ENCODE data around the gene MKS1. TPM values are rescaled to one million over a fixed set of nuclear protein-coding genes. Genes with fewer than 3 reads are reported as not detected.

The MKS1 gene
- total and polyA plus RNA-seq, 2 of the 8 experiments (the other 6 are each of a cell fraction or from before 2014, with no cell fraction given) = 12.0 to 21.7 TPM

DNA sequence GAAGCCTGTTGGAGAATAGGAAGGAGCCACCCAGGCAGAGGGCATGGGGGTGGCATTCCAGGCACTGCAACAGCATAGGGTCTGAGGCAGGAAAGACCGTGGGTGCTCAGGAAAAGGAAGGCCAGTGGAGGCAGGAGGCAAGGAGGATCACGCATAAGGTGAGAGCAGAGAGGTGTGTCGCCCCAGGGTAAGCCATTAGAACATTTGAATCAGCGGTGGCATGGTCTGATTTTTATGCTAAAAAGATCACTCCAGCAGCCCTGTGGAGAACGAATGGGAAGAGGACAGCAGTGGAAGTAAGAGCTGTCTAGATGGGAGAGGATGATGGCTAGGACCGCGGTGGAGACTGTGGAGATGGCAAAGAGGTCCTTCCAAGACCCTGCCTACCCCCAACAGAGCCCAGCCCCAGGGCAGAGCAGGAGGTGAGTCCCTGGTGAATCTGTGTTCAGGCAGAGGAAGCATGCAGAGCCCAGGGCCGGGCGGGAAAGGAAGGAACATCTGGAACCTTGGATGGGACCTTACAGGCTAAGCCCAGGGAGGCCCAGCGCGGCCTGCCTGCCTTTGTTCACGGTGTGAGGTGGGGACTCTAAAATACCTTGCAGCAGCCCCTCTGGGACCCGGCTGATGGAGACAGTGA lies 27.2 kb upstream of the MKS1 start (continued):
- TF ChIP-seq EP300 (IDR thresholded peaks at IDR 0.05; ENCODE audit: borderline replicate concordance in 1 of 2, low read depth in 2 of 2, low read length in 2 of 2) (no peak), SUZ12 (IDR thresholded peaks at IDR 0.05; ENCODE audit: low read length) (no peak), HDAC6 (IDR thresholded peaks at IDR 0.05; ENCODE audit: low read depth, low read length) (no peak)

All from H1 (cell line).